Tibial nerve (tissue), 4 donors: ENCODE data around the gene ADD3. TPM values are rescaled to one million over a fixed set of nuclear protein-coding genes. Genes with fewer than 3 reads are reported as not detected.

ENCODE experiments used
- DNase-seq, 2 donors: peaks; one replicate each; pipeline ENCODE4 v3.0.0-alpha.2; 2019; ENCODE audit warnings: low spot score in 2 of 2
- H3K27ac ChIP-seq, 4 donors: fragments of 200-600 bp; sonication (generic) in 3 of 4; one replicate each; pipeline ENCODE4 v1.5.1; 2017 to 2019; ENCODE audit warnings: mild to moderate bottlenecking in 1 of 4
- H3K27me3 ChIP-seq, 2 donors: fragments of 200-600 bp; sonication (generic) in 1 of 2; one replicate each; pipeline versions ENCODE4 v1.5.1 to v1.6.0; 2017 to 2019
- H3K36me3 ChIP-seq, 3 donors: fragments of 200-600 bp; sonication (generic); one replicate each; pipeline ENCODE4 v1.5.1; 2018 to 2019
- H3K4me1 ChIP-seq, 4 donors: fragments of 200-600 bp; sonication (generic) in 3 of 4; one replicate each; pipeline ENCODE4 v1.5.1; 2017 to 2019
- H3K4me3 ChIP-seq, 4 donors: fragments of 200-600 bp; sonication (generic) in 3 of 4; one replicate each; pipeline ENCODE4 v1.5.1; 2017 to 2019; ENCODE audit warnings: mild to moderate bottlenecking in 1 of 4, moderate library complexity in 1 of 4
- H3K9me3 ChIP-seq, 4 donors: fragments of 200-600 bp; sonication (generic) in 3 of 4; one replicate each; pipeline ENCODE4 v1.5.1; 2017 to 2019
- EP300 ChIP-seq, 2 donors: sonication (generic); formaldehyde crosslinking; IDR thresholded peaks; one replicate each; pipeline ENCODE4 v1.6.1; 2017; ENCODE audit warnings: antibody characterized with exemption in 2 of 2, mild to moderate bottlenecking in 1 of 2
- POLR2A ChIP-seq, 2 donors: fragments of 450-650 bp; IDR thresholded peaks; one replicate each; pipeline ENCODE4 v1.6.1; 2017; ENCODE audit warnings: antibody characterized with exemption in 2 of 2, mild to moderate bottlenecking in 2 of 2, moderate library complexity in 2 of 2
- WGBS, 2 donors: methylation state at CpG; one replicate each; pipeline ENCODE4 v1.1.5; 2018; 5-methylcytosine and 5-hydroxymethylcytosine counted together
- total RNA-seq, 4 donors: library from RNA; depleted of rRNA; stranded (reverse); fragments of >200 nt; gene quantifications; one replicate each; pipeline ENCODE4 v1.1.0, GENCODE V29; 2016
- TF ChIP-seq, protein P1 (sequence below), 5 experiments: fragments of 200-600 bp in 3 of 5; fragments of 450-650 bp in 2 of 5; sonication (generic) in 3 of 5; IDR thresholded peaks; one replicate each; pipeline ENCODE4 v1.5.1; 2016 to 2019; ENCODE audit warnings: antibody characterized with exemption in 5 of 5, mild to moderate bottlenecking in 3 of 5, moderate library complexity in 2 of 5

The ADD3 gene
- total RNA-seq, 4 donors from 2014 or later, result 208 to 639 (median 443) TPM

DNA sequence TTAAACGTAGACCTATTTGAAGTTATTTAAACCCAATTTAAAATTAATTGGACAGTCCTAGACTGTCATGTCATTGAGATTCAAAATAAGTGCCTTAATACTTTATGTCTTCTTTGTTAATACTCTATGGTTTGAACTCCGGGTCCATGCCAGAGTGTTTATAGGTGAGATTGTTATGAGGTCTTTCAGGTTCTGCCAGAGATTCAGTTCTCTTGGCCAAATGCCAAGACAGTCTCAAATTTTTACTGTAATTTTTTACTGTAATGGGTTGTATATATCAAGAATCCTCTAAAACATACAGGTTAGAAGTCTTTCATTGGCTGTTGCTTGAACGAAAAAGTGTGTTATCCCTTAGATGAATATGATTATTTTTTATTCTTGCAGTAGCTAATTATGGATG is 3.9 kb downstream of the ADD3 start:
- Histone ChIP-seq H3K27me3 (no peaks in the 10 kb centered on the region), H3K27ac (peak overlapping the region in 2 of 4 donors; percentile 64 to 92), H3K4me1 (peaks cover 0 to 67% (median 29%) of the 10 kb centered on the region in 4 donors), H3K36me3 (no peaks in the 10 kb centered on the region), H3K4me3 (no peak overlapping the region), H3K9me3 (no peaks in the 10 kb centered on the region)
- TF ChIP-seq POLR2A (IDR thresholded peaks at IDR 0.05), result no peak
- no peak for TF ChIP-seq EP300 (IDR thresholded peaks at IDR 0.05)
- TF ChIP-seq, protein P1, sequence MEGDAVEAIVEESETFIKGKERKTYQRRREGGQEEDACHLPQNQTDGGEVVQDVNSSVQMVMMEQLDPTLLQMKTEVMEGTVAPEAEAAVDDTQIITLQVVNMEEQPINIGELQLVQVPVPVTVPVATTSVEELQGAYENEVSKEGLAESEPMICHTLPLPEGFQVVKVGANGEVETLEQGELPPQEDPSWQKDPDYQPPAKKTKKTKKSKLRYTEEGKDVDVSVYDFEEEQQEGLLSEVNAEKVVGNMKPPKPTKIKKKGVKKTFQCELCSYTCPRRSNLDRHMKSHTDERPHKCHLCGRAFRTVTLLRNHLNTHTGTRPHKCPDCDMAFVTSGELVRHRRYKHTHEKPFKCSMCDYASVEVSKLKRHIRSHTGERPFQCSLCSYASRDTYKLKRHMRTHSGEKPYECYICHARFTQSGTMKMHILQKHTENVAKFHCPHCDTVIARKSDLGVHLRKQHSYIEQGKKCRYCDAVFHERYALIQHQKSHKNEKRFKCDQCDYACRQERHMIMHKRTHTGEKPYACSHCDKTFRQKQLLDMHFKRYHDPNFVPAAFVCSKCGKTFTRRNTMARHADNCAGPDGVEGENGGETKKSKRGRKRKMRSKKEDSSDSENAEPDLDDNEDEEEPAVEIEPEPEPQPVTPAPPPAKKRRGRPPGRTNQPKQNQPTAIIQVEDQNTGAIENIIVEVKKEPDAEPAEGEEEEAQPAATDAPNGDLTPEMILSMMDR (IDR thresholded peaks at IDR 0.05), result no peak
- 32 to 40% methylated on average over 3 of the region's 3 CpGs for WGBS, 2 donors
- no peak for DNase-seq

DNA sequence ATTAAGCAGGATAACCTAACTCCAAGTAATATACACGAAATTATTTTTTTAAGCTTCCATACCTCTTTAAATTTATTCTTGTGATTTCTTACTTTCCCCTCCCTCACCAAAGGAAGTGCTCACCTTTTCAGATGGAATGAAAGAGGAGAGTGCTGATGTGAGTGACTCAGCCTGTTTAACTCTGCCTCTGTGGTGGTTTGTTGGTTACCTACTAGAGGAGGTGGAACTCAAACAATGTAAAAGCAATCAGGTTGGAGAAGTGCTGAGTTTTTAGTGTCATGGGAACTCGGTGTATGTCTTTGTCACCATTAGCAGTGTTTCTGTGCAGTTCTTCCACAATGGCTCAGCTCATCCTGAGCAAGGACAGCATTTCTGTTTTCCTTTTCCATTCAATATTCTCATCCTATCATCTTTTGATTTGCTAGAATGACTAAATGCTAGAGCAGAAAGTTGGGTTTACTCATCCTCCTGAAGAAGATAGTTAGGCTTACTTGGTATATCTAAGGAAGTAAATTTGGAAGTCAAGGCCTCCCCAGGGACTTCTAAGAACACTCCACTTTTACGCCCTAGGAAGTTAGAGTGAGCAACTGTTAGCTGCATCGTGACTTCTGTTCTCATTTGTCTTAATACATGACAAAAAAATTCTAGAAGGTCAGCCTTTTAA is 6.0 kb downstream of the ADD3 start:
- 40 to 56% methylated on average over 4 of the region's 4 CpGs for WGBS, 2 donors

DNA sequence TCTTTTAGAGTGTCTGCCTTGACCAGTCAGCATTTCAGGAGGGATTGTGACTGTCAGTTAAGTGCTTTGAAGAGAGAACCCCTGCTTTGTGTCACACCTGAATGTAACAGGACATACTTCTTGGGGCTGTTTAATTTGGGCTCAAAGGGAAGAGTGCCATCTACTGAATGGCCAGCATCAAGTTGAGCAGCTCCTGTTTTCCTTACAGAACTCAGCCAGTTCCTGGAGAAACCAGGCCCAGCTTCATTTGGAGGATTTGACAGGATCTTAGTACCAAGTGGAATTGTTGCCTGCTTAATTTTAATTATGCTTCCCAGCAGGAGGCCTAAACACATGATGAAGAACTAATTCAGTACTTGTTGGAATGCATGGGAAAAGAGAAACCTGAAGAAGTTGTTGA is 8.3 kb downstream of the ADD3 start:
- Histone ChIP-seq H3K4me1 (peaks cover 0 to 85% (median 24%) of the 10 kb centered on the region in 4 donors), H3K27ac (peak overlapping the region in 2 of 4 donors; percentile 58 to 74)

More for the DNA sequence above, 6.0 kb downstream of the ADD3 start:
- TF ChIP-seq POLR2A (IDR thresholded peaks at IDR 0.05) (no peak), EP300 (IDR thresholded peaks at IDR 0.05) (no peak)
- TF ChIP-seq, protein P1 (IDR thresholded peaks at IDR 0.05), result no peak
- Histone ChIP-seq H3K36me3 (no peaks in the 10 kb centered on the region), H3K27me3 (no peaks in the 10 kb centered on the region), H3K4me1 (peaks cover 0 to 86% (median 37%) of the 10 kb centered on the region in 4 donors), H3K27ac (peak overlapping the region in 2 of 4 donors; percentile 64 to 92), H3K9me3 (no peaks in the 10 kb centered on the region), H3K4me3 (no peak overlapping the region)
- no peak for DNase-seq

DNA sequence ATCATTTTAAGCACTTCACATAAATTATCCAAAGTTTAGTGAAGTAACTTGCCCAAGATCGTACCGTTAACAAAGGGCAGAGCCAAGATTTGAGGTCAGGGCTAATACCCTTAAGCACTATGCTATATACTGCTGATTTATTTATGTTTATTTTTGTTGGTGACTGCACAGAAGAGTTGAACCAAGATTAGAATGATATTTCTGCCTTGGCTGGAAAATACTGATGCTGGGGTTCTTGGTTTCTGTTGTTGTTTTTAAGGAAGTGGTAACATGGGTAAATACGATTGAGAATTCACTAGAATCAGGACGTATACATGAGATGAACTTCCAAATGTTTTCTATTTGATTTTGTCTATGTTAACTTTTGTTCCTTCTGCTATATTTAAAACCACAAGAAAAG is 9.3 kb downstream of the ADD3 start:
- H3K4me1 ChIP-seq, result peaks cover 0 to 83% (median 21%) of the 10 kb centered on the region in 4 donors
- no peaks in the 10 kb centered on the region for H3K9me3 ChIP-seq
- H3K36me3 ChIP-seq, result no peaks in the 10 kb centered on the region
- no peaks in the 10 kb centered on the region for H3K27me3 ChIP-seq
- H3K4me3 ChIP-seq, result no peak overlapping the region
- DNase-seq, result no peak
- TF ChIP-seq POLR2A (IDR thresholded peaks at IDR 0.05), result no peak
- no peak for TF ChIP-seq EP300 (IDR thresholded peaks at IDR 0.05)
- TF ChIP-seq, protein P1 (IDR thresholded peaks at IDR 0.05), result no peak
- peak overlapping the region in 3 of 4 donors; percentile 46 to 74 (median 58) for H3K27ac ChIP-seq
- 34 to 36% methylated on average over 4 of the region's 4 CpGs for WGBS, 2 donors

More for the DNA sequence above, 8.3 kb downstream of the ADD3 start:
- H3K9me3 ChIP-seq, result no peaks in the 10 kb centered on the region
- no peaks in the 10 kb centered on the region for H3K36me3 ChIP-seq
- no peak for TF ChIP-seq POLR2A (IDR thresholded peaks at IDR 0.05)
- TF ChIP-seq, protein P1 (IDR thresholded peaks at IDR 0.05), result peak in 4 of 5 experiments; percentile 11 to 41 (median 28)
- H3K4me3 ChIP-seq, result no peak overlapping the region
- no peak for DNase-seq
- H3K27me3 ChIP-seq, result no peaks in the 10 kb centered on the region

DNA sequence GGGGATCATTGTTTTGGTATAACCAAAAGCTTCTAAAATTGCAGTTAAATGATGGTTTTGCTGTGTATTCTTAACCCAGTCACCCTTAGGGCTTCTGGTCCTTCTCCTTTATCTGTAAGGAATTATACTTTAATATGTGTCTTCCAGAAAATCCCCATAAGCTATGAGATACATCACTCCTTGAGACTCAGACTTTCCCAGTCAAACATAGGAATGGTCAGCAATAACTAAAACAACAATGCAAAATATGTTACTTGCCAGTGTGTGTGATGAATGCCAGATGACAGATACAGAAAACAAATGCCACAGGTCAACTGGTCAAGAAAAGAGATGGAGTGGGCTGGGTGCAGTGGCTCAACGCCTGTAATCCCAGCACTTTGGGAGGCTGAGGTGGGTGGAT is 10.1 kb downstream of the ADD3 start:
- Histone ChIP-seq H3K36me3 (no peaks in the 10 kb centered on the region), H3K9me3 (no peaks in the 10 kb centered on the region), H3K27ac (peak overlapping the region in 1 of 4 donors; percentile 58), H3K4me1 (peaks cover 0 to 82% (median 18%) of the 10 kb centered on the region in 4 donors), H3K4me3 (no peak overlapping the region), H3K27me3 (no peaks in the 10 kb centered on the region)
- TF ChIP-seq EP300 (IDR thresholded peaks at IDR 0.05) (no peak), POLR2A (IDR thresholded peaks at IDR 0.05) (no peak)
- TF ChIP-seq, protein P1 (IDR thresholded peaks at IDR 0.05), result no peak
- 15 to 29% methylated on average over 1 of the region's 1 CpG for WGBS, 2 donors
- DNase-seq, result no peak
